SK-N-SH (cell line): ENCODE measurements around the gene WWOX. TPM values are rescaled to one million over a fixed set of nuclear protein-coding genes. Genes with fewer than 3 reads are reported as not detected.

Experiments
- CTCF ChIA-PET: fragments of 300-600, 350-600 bp; formaldehyde crosslinking; extraction: SDS; loops from one replicate; lab custom pipeline; 2021; lab: Yijun Ruan, JAX
- POLR2A ChIA-PET: fragments of 350-600 bp; sonication (Branson Sonifier 250); formaldehyde crosslinking; extraction: SDS; loops from one replicate; lab custom pipeline; 2020; ENCODE audit warnings: antibody characterized with exemption, inconsistent platforms; lab: Yijun Ruan, JAX
- DNase-seq: peaks from one replicate; pipeline ENCODE4 v3.0.0; 2012
- H2AFZ ChIP-seq: fragments of 200-600 bp; sonication (generic); 2 replicates; pipeline ENCODE4 v1.8.1; 2016; ENCODE audit warnings: antibody characterized with exemption, mild to moderate bottlenecking, low read depth
- H3F3A ChIP-seq: fragments of 200-600 bp; sonication (generic); replicated peaks from 2 replicates; pipeline ENCODE3; 2016; ENCODE audit warnings: antibody characterized with exemption, mild to moderate bottlenecking; ENCODE audit not compliant: insufficient read depth
- H3K27ac ChIP-seq, 2 experiments: fragments of 200-500 bp in 1 of 2; fragments of 200-600 bp in 1 of 2; sonication (Bioruptor generic) in 1 of 2; sonication (generic), shearing (Covaris generic) in 1 of 2; 2 replicates each; pipeline versions ENCODE4 v1.5.1 to v1.6.1; 2014 to 2016; ENCODE audit warnings: low read depth in 2 of 2, inconsistent platforms in 1 of 2, low read length in 1 of 2, mild to moderate bottlenecking in 1 of 2, mixed read lengths in 1 of 2
- H3K27me3 ChIP-seq: fragments of 200-600 bp; sonication (generic), shearing (Covaris generic); 2 replicates; pipeline ENCODE4 v1.6.1; 2016; ENCODE audit warnings: mixed run types; ENCODE audit not compliant: insufficient read depth
- H3K36me3 ChIP-seq, 2 experiments: fragments of 200-500 bp in 1 of 2; fragments of 200-600 bp in 1 of 2; sonication (Bioruptor generic) in 1 of 2; sonication (generic) in 1 of 2; replicated peaks in 1 of 2; 2 replicates each; pipeline versions ENCODE3 to v1.5.1; 2014 to 2016; ENCODE audit warnings: low read length in 1 of 2, mild to moderate bottlenecking in 1 of 2; ENCODE audit not compliant: insufficient read depth in 2 of 2, control insufficient read depth in 1 of 2
- H3K4me1 ChIP-seq, 2 experiments: fragments of 200-500 bp in 1 of 2; fragments of 200-600 bp in 1 of 2; sonication (Bioruptor generic) in 1 of 2; sonication (generic), shearing (Covaris generic) in 1 of 2; 2 replicates each; pipeline versions ENCODE4 v1.5.1 to v1.6.1; 2014 to 2016; ENCODE audit warnings: low read depth in 1 of 2, low read length in 1 of 2, mixed run types in 1 of 2; ENCODE audit not compliant: insufficient read depth in 2 of 2, control insufficient read depth in 1 of 2
- H3K4me2 ChIP-seq: fragments of 200-600 bp; sonication (generic), shearing (Covaris generic); 2 replicates; pipeline ENCODE4 v1.6.1; 2017; ENCODE audit warnings: mixed run types
- H3K4me3 ChIP-seq, 2 experiments: fragments of 200-500 bp in 1 of 2; fragments of 200-600 bp in 1 of 2; sonication (Bioruptor generic) in 1 of 2; sonication (generic), shearing (Covaris generic) in 1 of 2; 2 replicates each; pipeline versions ENCODE4 v1.5.1 to v1.8.1; 2014 to 2016; ENCODE audit warnings: low read depth in 2 of 2, inconsistent platforms in 1 of 2, low read length in 1 of 2, mild to moderate bottlenecking in 1 of 2, mixed read lengths in 1 of 2, moderate library complexity in 1 of 2
- H3K79me2 ChIP-seq: fragments of 200-600 bp; sonication (generic); 2 replicates; pipeline ENCODE4 v1.8.1; 2017; ENCODE audit warnings: mild to moderate bottlenecking; ENCODE audit not compliant: insufficient read depth
- H3K9ac ChIP-seq: fragments of 200-600 bp; sonication (generic); 2 replicates; pipeline ENCODE4 v1.6.1; 2017; ENCODE audit warnings: mixed run types
- H3K9me2 ChIP-seq: fragments of 200-600 bp; sonication (generic); 2 replicates; pipeline ENCODE4 v1.6.1; 2017; ENCODE audit warnings: mixed run types
- H3K9me3 ChIP-seq: fragments of 200-600 bp; sonication (generic); 2 replicates; pipeline ENCODE4 v1.6.1; 2017; ENCODE audit warnings: mixed run types, mild to moderate bottlenecking, moderate library complexity
- H4K20me1 ChIP-seq: fragments of 200-600 bp; sonication (generic); 2 replicates; pipeline ENCODE4 v1.6.1; 2017; ENCODE audit warnings: mild to moderate bottlenecking, mixed run types; ENCODE audit not compliant: insufficient read depth
- CTCF ChIP-seq: fragments of 200-600 bp; sonication (generic); IDR thresholded peaks from 2 replicates; pipeline ENCODE4 v1.6.1; 2017; ENCODE audit warnings: antibody characterized with exemption, mild to moderate bottlenecking, moderate library complexity
- ELF1 ChIP-seq: IDR thresholded peaks from 2 replicates; pipeline ENCODE4 v1.4.0; 2012
- EP300 ChIP-seq, 2 experiments: IDR thresholded peaks; 2 replicates each; pipeline versions ENCODE4 v1.4.0 to v1.6.1; 2012; ENCODE audit warnings: borderline replicate concordance in 1 of 2, low read depth in 1 of 2, low read length in 1 of 2
- FOSL2 ChIP-seq: IDR thresholded peaks from 2 replicates; pipeline ENCODE4 v1.4.0; 2012; ENCODE audit warnings: low read depth, mild to moderate bottlenecking, moderate library complexity, borderline replicate concordance
- FOXM1 ChIP-seq: IDR thresholded peaks from 2 replicates; pipeline ENCODE4 v1.4.0; 2012; ENCODE audit warnings: low read depth, mild to moderate bottlenecking
- GABPA ChIP-seq: IDR thresholded peaks from 2 replicates; pipeline ENCODE4 v1.4.0; 2012; ENCODE audit warnings: low read depth, mild to moderate bottlenecking
- MEF2A ChIP-seq: IDR thresholded peaks from 2 replicates; pipeline ENCODE4 v1.4.0; 2012; ENCODE audit warnings: low read depth, borderline replicate concordance
- NFIC ChIP-seq: IDR thresholded peaks from 2 replicates; pipeline ENCODE4 v1.4.0; 2012; ENCODE audit warnings: borderline replicate concordance
- POLR2AphosphoS5 ChIP-seq: IDR thresholded peaks from 2 replicates; pipeline ENCODE4 v1.6.1; 2012; ENCODE audit warnings: low read depth, low read length
- RAD21 ChIP-seq: IDR thresholded peaks from 2 replicates; pipeline ENCODE4 v1.6.1; 2012; ENCODE audit warnings: mild to moderate bottlenecking, low read length
- REST ChIP-seq: IDR thresholded peaks from 2 replicates; pipeline ENCODE4 v1.6.1; 2012; ENCODE audit warnings: mild to moderate bottlenecking, low read depth, low read length, moderate library complexity
- RXRA ChIP-seq: IDR thresholded peaks from 2 replicates; pipeline ENCODE4 v1.4.0; 2012; ENCODE audit warnings: low read depth, mild to moderate bottlenecking, borderline replicate concordance
- SIN3A ChIP-seq: IDR thresholded peaks from 2 replicates; pipeline ENCODE4 v1.6.1; 2012; ENCODE audit warnings: low read depth, mild to moderate bottlenecking, low read length, moderate library complexity, borderline replicate concordance
- TAF1 ChIP-seq: IDR thresholded peaks from 2 replicates; pipeline ENCODE4 v1.6.1; 2012; ENCODE audit warnings: low read depth, mild to moderate bottlenecking, low read length, moderate library complexity, borderline replicate concordance
- TCF12 ChIP-seq: IDR thresholded peaks from 2 replicates; pipeline ENCODE4 v1.4.0; 2012
- TEAD4 ChIP-seq: IDR thresholded peaks from 2 replicates; pipeline ENCODE4 v1.4.0; 2012; ENCODE audit warnings: mild to moderate bottlenecking, borderline replicate concordance; ENCODE audit not compliant: insufficient read depth
- USF1 ChIP-seq: IDR thresholded peaks from 2 replicates; pipeline ENCODE4 v1.4.0; 2012; ENCODE audit warnings: low read depth, borderline replicate concordance
- WGBS: methylation state at CpG from one replicate; pipeline ENCODE4 v1.1.6; 2017; ENCODE audit warnings: low lambda C conversion rate; 5-methylcytosine and 5-hydroxymethylcytosine counted together
- polyA plus RNA-seq, 3 experiments: library from polyadenylated mRNA; depleted of rRNA; stranded (reverse); fragments of >200 nt; gene quantifications; 2 replicates each; pipeline ENCODE4 v1.2.3, GENCODE V29; 2012

Gene WWOX
- polyA plus RNA-seq, 1 of the 3 experiments (the other 2 are of a cell fraction), result 10.8 TPM

- H3K4me1 ChIP-seq, result no peaks in the 10 kb centered on the region
- TF ChIP-seq MEF2A (no peak), GABPA (no peak), REST (no peak), POLR2AphosphoS5 (no peak), TAF1 (no peak), ELF1 (no peak), RXRA (no peak), TCF12 (no peak), TEAD4 (no peak), SIN3A (no peak), EP300 (IDR thresholded peaks at IDR 0.05; ENCODE audit: borderline replicate concordance in 1 of 2, low read depth in 1 of 2, low read length in 1 of 2) (no peak), CTCF (no peak), FOXM1 (no peak), RAD21 (no peak), NFIC (no peak), USF1 (no peak), FOSL2 (no peak)
- TF ChIP-seq, all 33 proteins: peak for 0
- Histone ChIP-seq H3K9me2 (no peaks in the 10 kb centered on the region), H3K27me3 (no peaks in the 10 kb centered on the region), H3F3A (no peaks in the 10 kb centered on the region), H2AFZ (no peak overlapping the region), H3K9ac (no peak overlapping the region), H4K20me1 (no peaks in the 10 kb centered on the region), H3K27ac (no peak overlapping the region), H3K36me3 (no peaks in the 10 kb centered on the region), H3K4me3 (no peak overlapping the region), H3K79me2 (no peaks in the 10 kb centered on the region), H3K4me2 (no peak overlapping the region), H3K9me3 (no peaks in the 10 kb centered on the region)
- POLR2A ChIA-PET, result no interaction called here
- DNase-seq, result no peak
- CTCF ChIA-PET, result interaction anchor here (1.6 kb wide), 1 partner anchor 527 kb away, joined by 4 read pairs; no protein-coding TSS in a partner anchor
- 21% methylated on average over 4 of the region's 4 CpGs for WGBS
These were observed 975.5 kb downstream of the WWOX start for GRCh38 chr16:79074951-79075350.
